ENCODE data around the gene AKT3.

- TF ChIP-seq POLR2AphosphoS5 (IDR thresholded peaks at IDR 0.05; ENCODE audit: insufficient read depth in 1 of 2, low read depth in 1 of 2) (no peak), POLR2A (IDR thresholded peaks at IDR 0.05) (no peak)
These were observed 12.0 kb downstream of the AKT3 start for GRCh38 chr1:243837907-243838535.

Measured in vagina (tissue), 2 donors.